GM12873 (cell line): ENCODE data around the gene PLS3.

Source experiments
- TF ChIP-seq, protein P1 (sequence below): IDR thresholded peaks from 2 replicates; pipeline ENCODE4 v1.5.1; 2012; ENCODE audit warnings: low read depth, mild to moderate bottlenecking, moderate library complexity, low read length, control low read depth; ENCODE audit not compliant: insufficient read depth; ENCODE audit errors: missing control alignments

PLS3 gene

DNA sequence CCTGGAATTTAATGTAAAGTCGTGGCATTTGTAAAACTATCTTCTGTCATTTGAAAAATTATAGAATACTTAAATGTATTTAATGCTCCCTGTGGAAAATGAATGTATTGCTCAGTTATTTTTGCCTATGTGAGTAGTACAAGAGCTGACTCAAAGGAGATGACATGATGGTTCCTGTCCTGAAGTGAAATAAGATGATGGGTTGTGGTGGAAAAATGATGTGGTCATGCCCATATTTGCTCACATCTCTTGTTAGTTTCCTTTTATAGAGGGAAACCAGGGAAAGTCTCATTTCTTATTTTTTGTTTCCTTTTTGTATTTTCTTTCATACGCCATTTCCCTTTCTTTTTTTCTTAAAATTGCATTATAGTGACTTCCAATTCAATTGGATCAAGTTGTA is 23.7 kb downstream of the PLS3 start:
- TF ChIP-seq, protein P1, sequence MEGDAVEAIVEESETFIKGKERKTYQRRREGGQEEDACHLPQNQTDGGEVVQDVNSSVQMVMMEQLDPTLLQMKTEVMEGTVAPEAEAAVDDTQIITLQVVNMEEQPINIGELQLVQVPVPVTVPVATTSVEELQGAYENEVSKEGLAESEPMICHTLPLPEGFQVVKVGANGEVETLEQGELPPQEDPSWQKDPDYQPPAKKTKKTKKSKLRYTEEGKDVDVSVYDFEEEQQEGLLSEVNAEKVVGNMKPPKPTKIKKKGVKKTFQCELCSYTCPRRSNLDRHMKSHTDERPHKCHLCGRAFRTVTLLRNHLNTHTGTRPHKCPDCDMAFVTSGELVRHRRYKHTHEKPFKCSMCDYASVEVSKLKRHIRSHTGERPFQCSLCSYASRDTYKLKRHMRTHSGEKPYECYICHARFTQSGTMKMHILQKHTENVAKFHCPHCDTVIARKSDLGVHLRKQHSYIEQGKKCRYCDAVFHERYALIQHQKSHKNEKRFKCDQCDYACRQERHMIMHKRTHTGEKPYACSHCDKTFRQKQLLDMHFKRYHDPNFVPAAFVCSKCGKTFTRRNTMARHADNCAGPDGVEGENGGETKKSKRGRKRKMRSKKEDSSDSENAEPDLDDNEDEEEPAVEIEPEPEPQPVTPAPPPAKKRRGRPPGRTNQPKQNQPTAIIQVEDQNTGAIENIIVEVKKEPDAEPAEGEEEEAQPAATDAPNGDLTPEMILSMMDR: no peak

DNA sequence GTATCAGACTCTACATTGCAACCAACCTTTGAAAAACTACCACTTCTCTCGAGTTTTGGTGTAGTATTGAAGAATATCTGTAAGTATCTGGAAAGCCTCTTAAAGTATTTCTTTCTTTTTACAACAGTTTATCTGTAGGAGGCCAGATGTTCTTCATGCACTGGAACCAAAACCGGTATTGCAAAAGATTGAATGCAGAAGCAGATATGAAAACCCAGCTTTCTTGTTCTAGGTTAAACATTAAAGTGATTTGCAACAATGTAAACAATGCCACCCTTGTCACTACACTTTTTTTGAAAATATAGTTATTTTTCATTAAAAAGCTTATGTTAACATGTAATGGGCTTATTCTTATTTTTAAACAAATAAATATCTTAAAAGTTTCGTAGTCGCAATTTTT is 27.2 kb downstream of the PLS3 start:
- TF ChIP-seq, protein P1: no peak

DNA sequence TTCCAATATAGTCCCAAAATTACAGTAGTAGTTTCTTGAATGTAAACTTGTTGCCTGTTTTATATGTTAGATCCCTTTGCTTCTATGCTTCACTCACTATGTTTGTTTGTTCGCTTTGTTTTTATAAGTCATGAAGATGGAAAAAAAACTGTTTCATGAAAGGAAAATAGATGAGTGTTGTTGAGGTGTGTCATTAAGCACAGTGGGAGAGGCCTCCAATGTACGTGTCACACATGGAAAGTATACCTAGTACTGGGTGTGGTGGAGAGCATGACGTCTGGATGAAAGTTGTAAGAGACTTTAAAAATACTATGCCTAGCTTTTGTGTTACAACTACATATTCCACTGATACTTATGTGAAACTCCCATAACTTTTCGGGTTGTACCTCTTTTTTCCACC is 28.4 kb downstream of the PLS3 start:
- TF ChIP-seq, protein P1: no peak

DNA sequence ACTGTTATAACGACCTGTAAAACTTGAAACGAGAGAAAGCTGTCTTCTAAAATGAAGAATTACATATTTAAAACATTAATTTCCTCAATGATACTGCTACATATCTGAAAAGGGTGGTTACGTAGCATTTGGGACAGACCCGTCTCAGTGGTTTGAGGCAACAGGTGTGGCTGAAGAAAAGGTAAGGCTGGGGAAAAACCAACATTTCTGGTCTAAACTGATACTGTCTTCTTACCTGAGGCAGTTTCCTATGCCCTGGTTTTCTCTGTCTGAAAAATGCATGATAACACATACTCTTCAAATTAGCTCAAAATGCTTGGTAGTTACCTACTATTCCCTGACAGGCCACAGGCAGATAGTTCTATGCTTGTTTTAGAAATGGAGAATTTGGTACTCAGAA is 30.4 kb downstream of the PLS3 start:
- TF ChIP-seq, protein P1: no peak

DNA sequence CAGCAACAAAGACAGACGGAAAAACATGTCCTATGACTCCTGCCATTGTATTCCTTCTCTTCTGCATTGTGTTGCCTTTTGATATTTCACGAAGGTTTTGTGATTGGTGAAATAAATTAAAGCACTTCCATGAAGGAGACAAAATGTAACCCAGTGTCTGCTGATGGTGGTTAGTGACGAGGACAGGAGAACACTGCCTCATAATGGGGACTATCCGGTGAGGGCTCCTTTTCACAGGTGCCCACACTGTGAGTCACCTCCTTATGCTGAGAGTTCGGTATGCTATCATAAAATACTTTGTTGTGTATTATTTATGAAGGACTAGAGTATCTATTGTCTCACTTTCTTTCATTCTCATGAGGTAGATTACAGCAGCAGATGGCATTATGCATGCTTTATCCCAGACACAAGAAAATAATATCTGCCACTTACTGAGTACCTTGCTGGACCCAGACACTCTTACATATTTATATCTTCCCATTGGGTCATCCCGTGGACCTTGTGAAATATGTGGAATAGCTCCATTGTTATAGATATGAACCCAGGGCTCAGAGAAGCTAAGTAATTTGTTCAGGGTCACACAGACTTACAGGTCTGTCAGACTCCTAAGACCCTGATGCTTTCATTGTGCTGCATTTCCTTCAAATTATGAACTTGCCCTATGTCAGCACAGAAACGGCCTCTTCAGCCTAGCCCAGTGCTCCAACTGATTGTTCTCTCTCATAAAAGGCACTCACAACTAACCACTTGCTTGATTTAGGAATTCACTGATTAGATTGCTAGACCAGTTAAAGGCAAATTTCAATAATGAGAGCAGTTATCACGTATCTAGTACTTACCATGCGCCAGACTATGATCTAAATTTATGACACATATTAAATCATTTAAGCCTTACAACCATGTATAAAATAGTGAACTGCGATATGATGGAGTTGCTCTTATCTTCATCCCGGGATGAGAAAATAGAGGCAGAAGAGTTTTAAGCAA is 31.2 kb downstream of the PLS3 start:
- TF ChIP-seq, protein P1: no peak

DNA sequence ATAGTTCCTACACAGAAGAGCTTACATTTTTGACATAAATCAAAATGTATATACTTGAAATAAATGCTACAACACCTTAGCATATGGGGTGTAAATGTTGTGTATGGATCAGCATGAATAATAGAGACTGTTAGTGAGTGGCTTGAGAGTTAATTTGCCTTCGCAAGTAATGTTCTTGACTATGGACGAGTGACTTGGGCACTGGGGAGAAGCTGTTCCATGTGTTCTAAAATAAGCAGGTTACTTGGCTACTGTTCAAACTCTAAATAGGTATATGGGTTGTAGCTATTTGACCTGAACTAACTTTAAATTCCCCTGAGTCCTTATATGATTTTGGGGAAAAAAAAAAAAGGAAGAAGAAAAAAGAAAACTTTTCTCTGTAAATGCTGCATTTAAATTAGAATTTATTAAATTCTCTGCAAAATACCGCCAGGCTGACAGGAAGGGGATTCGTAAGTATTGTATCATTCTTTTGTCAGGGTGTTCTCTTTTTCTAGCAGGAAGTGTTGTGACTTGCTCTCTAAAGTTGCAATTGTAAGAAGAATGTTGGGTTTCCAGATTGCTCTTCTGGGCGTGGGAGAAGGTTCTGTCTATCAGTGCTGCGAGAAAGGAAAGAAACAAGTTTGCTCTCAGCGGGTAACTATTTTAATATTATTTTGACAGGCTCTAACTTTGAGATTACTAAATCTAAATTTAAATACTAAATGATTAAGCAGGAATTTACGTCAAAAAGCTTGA is 32.2 kb downstream of the PLS3 start:
- TF ChIP-seq, protein P1: no peak

DNA sequence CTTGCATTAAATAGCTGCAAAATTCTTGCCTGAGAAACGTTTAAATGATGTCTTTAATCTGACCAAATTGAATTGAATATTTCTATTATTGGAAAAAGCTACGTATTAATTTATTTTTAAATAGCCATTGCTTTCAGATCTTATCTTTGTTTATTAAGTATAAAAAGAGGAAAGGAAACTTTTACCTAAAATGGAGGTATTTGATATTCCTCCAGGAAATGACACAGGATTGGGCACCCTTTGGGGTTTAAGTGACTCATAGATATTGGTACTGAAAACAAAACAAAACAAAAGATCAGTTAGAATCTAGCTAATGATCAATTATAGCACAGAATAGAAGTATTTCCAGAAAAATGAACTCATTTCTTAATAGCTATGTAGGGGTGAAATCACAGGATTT is 34.1 kb downstream of the PLS3 start:
- TF ChIP-seq, protein P1: no peak
